ENCODE measurements around the gene HSD17B2.
"Not testable (repeated sequence)": the region's sequence is repeated elsewhere in the genome, so short reads cannot be mapped to it uniquely, and the experiment has no call there.

HSD17B2 gene

GRCh38 chr16:82007189-82007588 is 27.9 kb upstream of the HSD17B2 start:
- ATAC-seq (replicated peaks; ENCODE audit: extremely low read depth, poor library complexity, severe bottlenecking) (no peak), DNase-seq (ENCODE audit: low spot score in 2 of 2) (no peak)
- Mint-ChIP-seq H3K27ac (ENCODE audit: low read depth) (no peak overlapping the region), H3K9me3 (peaks cover 6% of the 10 kb centered on the region), H3K4me1 (peaks cover 19% of the 10 kb centered on the region), H3K36me3 (ENCODE audit: insufficient read depth) (peaks cover 3% of the 10 kb centered on the region), H3K4me3 (no peak overlapping the region), H3K27me3 (peaks cover 11% of the 10 kb centered on the region)

GRCh38 chr16:82008957-82009592 is 26.0 kb upstream of the HSD17B2 start:
- no peak for DNase-seq (ENCODE audit: low spot score in 2 of 2)
- Mint-ChIP-seq H3K27ac (ENCODE audit: low read depth) (no peak overlapping the region), H3K36me3 (ENCODE audit: insufficient read depth) (peaks cover 3% of the 10 kb centered on the region), H3K4me3 (no peak overlapping the region), H3K4me1 (peaks cover 19% of the 10 kb centered on the region), H3K9me3 (peaks cover 6% of the 10 kb centered on the region), H3K27me3 (peaks cover 23% of the 10 kb centered on the region)
- no peak for ATAC-seq (replicated peaks; ENCODE audit: extremely low read depth, poor library complexity, severe bottlenecking)

GRCh38 chr16:82009789-82010188 is 25.3 kb upstream of the HSD17B2 start:
- H3K27ac Mint-ChIP-seq (ENCODE audit: low read depth); H3K4me3 Mint-ChIP-seq: not testable (repeated sequence)

GRCh38 chr16:82010649-82011048 is 24.4 kb upstream of the HSD17B2 start:
- Mint-ChIP-seq H3K9me3 (peaks cover 6% of the 10 kb centered on the region), H3K27ac (ENCODE audit: low read depth) (peak overlapping the region; percentile 84), H3K36me3 (ENCODE audit: insufficient read depth) (peaks cover 1% of the 10 kb centered on the region), H3K4me3 (peak overlapping the region; percentile 83), H3K4me1 (peaks cover 19% of the 10 kb centered on the region), H3K27me3 (peaks cover 31% of the 10 kb centered on the region)
- ATAC-seq (replicated peaks; ENCODE audit: extremely low read depth, poor library complexity, severe bottlenecking), result no peak
- no peak for DNase-seq (ENCODE audit: low spot score in 2 of 2)

More at GRCh38 chr16:82009789-82010188, 25.3 kb upstream of the HSD17B2 start:
- H3K36me3 Mint-ChIP-seq (ENCODE audit: insufficient read depth); ATAC-seq (replicated peaks; ENCODE audit: extremely low read depth, poor library complexity, severe bottlenecking); H3K9me3 Mint-ChIP-seq; DNase-seq (ENCODE audit: low spot score in 2 of 2): not testable (repeated sequence)
- Mint-ChIP-seq H3K4me1 (peaks cover 19% of the 10 kb centered on the region), H3K27me3 (peaks cover 23% of the 10 kb centered on the region)

- peaks cover 36% of the 10 kb centered on the region for H3K27me3 Mint-ChIP-seq
- DNase-seq (ENCODE audit: low spot score in 2 of 2) (peak; percentile 39 to 42), ATAC-seq (replicated peaks; ENCODE audit: extremely low read depth, poor library complexity, severe bottlenecking) (peak; percentile 86)
- peaks cover 1% of the 10 kb centered on the region for H3K36me3 Mint-ChIP-seq (ENCODE audit: insufficient read depth)
- peak within 1 kb of the TSS; percentile 84 for H3K27ac Mint-ChIP-seq (ENCODE audit: low read depth)
- peaks cover 19% of the 10 kb centered on the region for H3K4me1 Mint-ChIP-seq
- H3K4me3 Mint-ChIP-seq, result peak within 1 kb of the TSS; percentile 83
- peaks cover 6% of the 10 kb centered on the region for H3K9me3 Mint-ChIP-seq
Measured at GRCh38 chr16:82011199-82011641, 23.8 kb upstream of the HSD17B2 start, which contains the start of gene SDR42E1. Gene SDR42E1, minus strand, starts transcription at chr16:82011470. Its CDS starts 10,612 bp downstream, at chr16:82000858.

GRCh38 chr16:82013139-82013538 is 21.9 kb upstream of the HSD17B2 start:
- Mint-ChIP-seq H3K9me3 (peaks cover 6% of the 10 kb centered on the region), H3K27ac (ENCODE audit: low read depth) (no peak overlapping the region), H3K4me1 (peaks cover 19% of the 10 kb centered on the region), H3K27me3 (peaks cover 45% of the 10 kb centered on the region), H3K36me3 (ENCODE audit: insufficient read depth) (peaks cover 1% of the 10 kb centered on the region), H3K4me3 (no peak overlapping the region)
- ATAC-seq (replicated peaks; ENCODE audit: extremely low read depth, poor library complexity, severe bottlenecking) (no peak), DNase-seq (ENCODE audit: low spot score in 2 of 2) (no peak)

GRCh38 chr16:82016263-82016662 is 18.8 kb upstream of the HSD17B2 start:
- Mint-ChIP-seq H3K4me1 (peaks cover 8% of the 10 kb centered on the region), H3K27me3 (peaks cover 71% of the 10 kb centered on the region), H3K36me3 (ENCODE audit: insufficient read depth) (peaks cover 2% of the 10 kb centered on the region), H3K27ac (ENCODE audit: low read depth) (no peak overlapping the region), H3K4me3 (no peak overlapping the region), H3K9me3 (peaks cover 6% of the 10 kb centered on the region)
- DNase-seq (ENCODE audit: low spot score in 2 of 2) (no peak), ATAC-seq (replicated peaks; ENCODE audit: extremely low read depth, poor library complexity, severe bottlenecking) (no peak)

GRCh38 chr16:82016964-82017363 is 18.1 kb upstream of the HSD17B2 start:
- Mint-ChIP-seq H3K9me3 (peaks cover under 1% of the 10 kb centered on the region), H3K27ac (ENCODE audit: low read depth) (no peak overlapping the region), H3K36me3 (ENCODE audit: insufficient read depth) (peaks cover 2% of the 10 kb centered on the region), H3K4me3 (no peak overlapping the region), H3K27me3 (peaks cover 66% of the 10 kb centered on the region), H3K4me1 (peaks cover under 1% of the 10 kb centered on the region)
- no peak for ATAC-seq (replicated peaks; ENCODE audit: extremely low read depth, poor library complexity, severe bottlenecking)
- DNase-seq (ENCODE audit: low spot score in 2 of 2), result no peak

- Mint-ChIP-seq H3K27ac (ENCODE audit: low read depth) (no peak overlapping the region), H3K4me3 (no peak overlapping the region), H3K36me3 (ENCODE audit: insufficient read depth) (peaks cover 2% of the 10 kb centered on the region), H3K27me3 (peaks cover 57% of the 10 kb centered on the region), H3K9me3 (no peaks in the 10 kb centered on the region), H3K4me1 (no peaks in the 10 kb centered on the region)
- no peak for ATAC-seq (replicated peaks; ENCODE audit: extremely low read depth, poor library complexity, severe bottlenecking)
- DNase-seq (ENCODE audit: low spot score in 2 of 2), result no peak
Measured at GRCh38 chr16:82017911-82018568, 17.0 kb upstream of the HSD17B2 start.

GRCh38 chr16:82019535-82019934 is 15.5 kb upstream of the HSD17B2 start:
- no peak for ATAC-seq (replicated peaks; ENCODE audit: extremely low read depth, poor library complexity, severe bottlenecking)
- H3K4me3 Mint-ChIP-seq, result no peak overlapping the region

GRCh38 chr16:82020051-82020450 is 15.0 kb upstream of the HSD17B2 start:
- Mint-ChIP-seq H3K36me3 (ENCODE audit: insufficient read depth) (peaks cover 2% of the 10 kb centered on the region), H3K27ac (ENCODE audit: low read depth) (no peak overlapping the region), H3K27me3 (peaks cover 70% of the 10 kb centered on the region), H3K4me1 (no peaks in the 10 kb centered on the region), H3K9me3 (no peaks in the 10 kb centered on the region), H3K4me3 (no peak overlapping the region)
- ATAC-seq (replicated peaks; ENCODE audit: extremely low read depth, poor library complexity, severe bottlenecking) (no peak), DNase-seq (ENCODE audit: low spot score in 2 of 2) (no peak)

More at GRCh38 chr16:82019535-82019934, 15.5 kb upstream of the HSD17B2 start:
- no peak for DNase-seq (ENCODE audit: low spot score in 2 of 2)
- Mint-ChIP-seq H3K27me3 (peaks cover 68% of the 10 kb centered on the region), H3K36me3 (ENCODE audit: insufficient read depth) (peaks cover 2% of the 10 kb centered on the region), H3K9me3 (no peaks in the 10 kb centered on the region), H3K27ac (ENCODE audit: low read depth) (no peak overlapping the region), H3K4me1 (no peaks in the 10 kb centered on the region)

- H3K4me3 Mint-ChIP-seq, result no peak overlapping the region
- H3K9me3 Mint-ChIP-seq, result no peaks in the 10 kb centered on the region
- no peaks in the 10 kb centered on the region for H3K4me1 Mint-ChIP-seq
- H3K36me3 Mint-ChIP-seq (ENCODE audit: insufficient read depth), result peaks cover 2% of the 10 kb centered on the region
- ATAC-seq (replicated peaks; ENCODE audit: extremely low read depth, poor library complexity, severe bottlenecking) (no peak), DNase-seq (ENCODE audit: low spot score in 2 of 2) (no peak)
- H3K27me3 Mint-ChIP-seq, result peaks cover 56% of the 10 kb centered on the region
- H3K27ac Mint-ChIP-seq (ENCODE audit: low read depth), result no peak overlapping the region
Measured at GRCh38 chr16:82023206-82023605, 11.8 kb upstream of the HSD17B2 start.

- no peaks in the 10 kb centered on the region for H3K9me3 Mint-ChIP-seq
- no peak for DNase-seq (ENCODE audit: low spot score in 2 of 2)
- no peaks in the 10 kb centered on the region for H3K4me1 Mint-ChIP-seq
- peaks cover 45% of the 10 kb centered on the region for H3K27me3 Mint-ChIP-seq
- H3K36me3 Mint-ChIP-seq (ENCODE audit: insufficient read depth), result peaks cover 2% of the 10 kb centered on the region
- no peak for ATAC-seq (replicated peaks; ENCODE audit: extremely low read depth, poor library complexity, severe bottlenecking)
- H3K27ac Mint-ChIP-seq (ENCODE audit: low read depth), result no peak overlapping the region
- no peak overlapping the region for H3K4me3 Mint-ChIP-seq
Measured at GRCh38 chr16:82024316-82024715, 10.7 kb upstream of the HSD17B2 start.

Measured in central memory CD8-positive, alpha-beta T cell (primary cell).